KMS-11 (cell line): ENCODE results near the gene CTIF.

Source experiments
- H2AFZ ChIP-seq: fragments of 200-600 bp; sonication (generic); 2 replicates; pipeline ENCODE4 v1.6.1; 2016; ENCODE audit warnings: antibody characterized with exemption, mixed run types, low read depth
- H3K27ac ChIP-seq: fragments of 200-600 bp; sonication (generic); 2 replicates; pipeline ENCODE4 v1.6.1; 2016; ENCODE audit warnings: mild to moderate bottlenecking, mixed run types
- H3K27me3 ChIP-seq: fragments of 200-600 bp; sonication (generic); 2 replicates; pipeline ENCODE4 v1.6.1; 2017; ENCODE audit warnings: mild to moderate bottlenecking, low read depth, mixed run types, moderate library complexity; ENCODE audit not compliant: insufficient read depth
- H3K36me3 ChIP-seq: fragments of 200-600 bp; sonication (generic); 2 replicates; pipeline ENCODE4 v1.6.1; 2017; ENCODE audit warnings: mild to moderate bottlenecking, mixed run types; ENCODE audit not compliant: insufficient read depth
- H3K4me1 ChIP-seq: fragments of 200-600 bp; sonication (generic); 2 replicates; pipeline ENCODE4 v1.6.1; 2016; ENCODE audit warnings: mild to moderate bottlenecking, low read depth, mixed run types; ENCODE audit not compliant: poor library complexity, severe bottlenecking
- H3K4me2 ChIP-seq: fragments of 200-600 bp; sonication (generic); 2 replicates; pipeline ENCODE4 v1.7.0; 2016; ENCODE audit warnings: mild to moderate bottlenecking, mixed run types
- H3K4me3 ChIP-seq: fragments of 200-600 bp; sonication (generic); IDR thresholded peaks from 2 replicates; pipeline ENCODE4 v1.6.1; 2017; ENCODE audit warnings: low read depth, low read length, mixed read lengths; ENCODE audit not compliant: insufficient read depth
- H3K79me2 ChIP-seq: fragments of 200-600 bp; sonication (generic); 2 replicates; pipeline ENCODE4 v1.6.1; 2016; ENCODE audit warnings: low read depth, mixed run types; ENCODE audit not compliant: insufficient read depth
- H3K9ac ChIP-seq: fragments of 200-600 bp; sonication (generic); 2 replicates; pipeline ENCODE4 v1.6.1; 2016; ENCODE audit warnings: mild to moderate bottlenecking, mixed run types
- H4K20me1 ChIP-seq: fragments of 200-600 bp; sonication (generic); 2 replicates; pipeline ENCODE4 v1.6.1; 2016; ENCODE audit warnings: mild to moderate bottlenecking, mixed run types; ENCODE audit not compliant: insufficient read depth
- TF ChIP-seq, protein P1 (sequence below): fragments of 200-600 bp; sonication (generic); conservative IDR thresholded peaks from 2 replicates; pipeline ENCODE4 v1.6.1; 2017; ENCODE audit warnings: low read depth, mild to moderate bottlenecking, antibody characterized with exemption, low read length, moderate library complexity, mixed read lengths

CTIF gene

GRCh38 chr18:48842259-48843061, 303.6 kb downstream of the CTIF start:
- Histone ChIP-seq H3K36me3 (no peaks in the 10 kb centered on the region), H3K4me2 (no peak overlapping the region), H3K4me3 (no peak overlapping the region), H3K79me2 (no peaks in the 10 kb centered on the region), H3K27ac (no peak overlapping the region), H2AFZ (no peak overlapping the region), H3K4me1 (no peaks in the 10 kb centered on the region), H3K9ac (no peak overlapping the region), H4K20me1 (no peaks in the 10 kb centered on the region), H3K27me3 (no peaks in the 10 kb centered on the region)
- TF ChIP-seq, protein P1, sequence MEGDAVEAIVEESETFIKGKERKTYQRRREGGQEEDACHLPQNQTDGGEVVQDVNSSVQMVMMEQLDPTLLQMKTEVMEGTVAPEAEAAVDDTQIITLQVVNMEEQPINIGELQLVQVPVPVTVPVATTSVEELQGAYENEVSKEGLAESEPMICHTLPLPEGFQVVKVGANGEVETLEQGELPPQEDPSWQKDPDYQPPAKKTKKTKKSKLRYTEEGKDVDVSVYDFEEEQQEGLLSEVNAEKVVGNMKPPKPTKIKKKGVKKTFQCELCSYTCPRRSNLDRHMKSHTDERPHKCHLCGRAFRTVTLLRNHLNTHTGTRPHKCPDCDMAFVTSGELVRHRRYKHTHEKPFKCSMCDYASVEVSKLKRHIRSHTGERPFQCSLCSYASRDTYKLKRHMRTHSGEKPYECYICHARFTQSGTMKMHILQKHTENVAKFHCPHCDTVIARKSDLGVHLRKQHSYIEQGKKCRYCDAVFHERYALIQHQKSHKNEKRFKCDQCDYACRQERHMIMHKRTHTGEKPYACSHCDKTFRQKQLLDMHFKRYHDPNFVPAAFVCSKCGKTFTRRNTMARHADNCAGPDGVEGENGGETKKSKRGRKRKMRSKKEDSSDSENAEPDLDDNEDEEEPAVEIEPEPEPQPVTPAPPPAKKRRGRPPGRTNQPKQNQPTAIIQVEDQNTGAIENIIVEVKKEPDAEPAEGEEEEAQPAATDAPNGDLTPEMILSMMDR = no peak

DNA sequence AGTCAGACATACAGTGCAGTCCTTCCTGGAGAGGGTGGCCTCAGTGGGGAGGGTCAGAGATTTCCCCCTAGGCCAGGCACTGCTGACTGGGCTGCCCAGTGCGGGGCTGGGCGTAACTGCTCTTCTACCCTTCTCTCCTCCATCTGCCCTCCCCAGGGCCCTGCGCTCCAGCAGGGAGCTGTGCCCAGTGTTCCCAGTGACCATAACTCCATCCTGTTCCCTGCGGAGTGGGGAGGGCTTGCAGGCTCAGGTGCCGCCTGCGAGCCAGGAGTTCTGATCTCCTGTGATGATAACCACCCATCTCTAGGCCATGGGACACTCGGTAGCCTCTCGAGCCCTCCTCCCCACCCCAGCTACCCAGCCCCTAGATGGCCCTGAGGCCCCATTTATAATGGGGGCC, 304.3 kb downstream of the CTIF start:
- no peak overlapping the region for H3K27ac ChIP-seq
- H2AFZ ChIP-seq = no peak overlapping the region
- no peaks in the 10 kb centered on the region for H3K27me3 ChIP-seq
- H3K4me3 ChIP-seq = no peak overlapping the region
- H3K36me3 ChIP-seq = no peaks in the 10 kb centered on the region
- TF ChIP-seq, protein P1 = no peak
- no peaks in the 10 kb centered on the region for H3K79me2 ChIP-seq
- no peaks in the 10 kb centered on the region for H3K4me1 ChIP-seq
- H4K20me1 ChIP-seq = no peaks in the 10 kb centered on the region
- no peak overlapping the region for H3K4me2 ChIP-seq
- no peak overlapping the region for H3K9ac ChIP-seq

DNA sequence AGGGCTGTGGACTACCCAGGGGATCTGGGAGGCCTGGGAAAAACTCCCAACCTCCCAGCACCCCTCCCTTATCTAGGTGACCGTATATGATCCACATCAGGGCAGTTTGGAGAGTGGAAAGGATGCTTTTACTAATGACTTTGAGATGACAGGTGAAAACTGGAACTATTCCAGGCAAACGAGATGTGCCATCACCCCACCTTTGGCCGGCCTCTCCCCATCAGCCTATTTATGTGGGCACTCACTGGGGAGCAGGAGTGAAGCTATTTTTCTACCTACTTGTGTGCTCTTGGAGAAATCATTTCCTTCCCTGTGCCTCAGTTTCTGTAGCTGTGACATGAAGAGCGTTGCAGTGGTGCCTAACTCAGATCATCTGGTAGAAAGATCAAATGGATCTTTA, 304.8 kb downstream of the CTIF start:
- H3K4me2 ChIP-seq = no peak overlapping the region
- H2AFZ ChIP-seq = no peak overlapping the region
- H3K27me3 ChIP-seq = no peaks in the 10 kb centered on the region
- no peaks in the 10 kb centered on the region for H3K4me1 ChIP-seq
- H4K20me1 ChIP-seq = no peaks in the 10 kb centered on the region
- H3K4me3 ChIP-seq = no peak overlapping the region
- H3K27ac ChIP-seq = no peak overlapping the region
- no peaks in the 10 kb centered on the region for H3K36me3 ChIP-seq
- H3K9ac ChIP-seq = no peak overlapping the region
- H3K79me2 ChIP-seq = no peaks in the 10 kb centered on the region
- TF ChIP-seq, protein P1 = no peak

GRCh38 chr18:48844271-48844670, 305.4 kb downstream of the CTIF start:
- Histone ChIP-seq H4K20me1 (no peaks in the 10 kb centered on the region), H3K4me1 (no peaks in the 10 kb centered on the region), H3K79me2 (no peaks in the 10 kb centered on the region), H3K27me3 (no peaks in the 10 kb centered on the region), H3K36me3 (no peaks in the 10 kb centered on the region), H3K4me3 (no peak overlapping the region), H2AFZ (no peak overlapping the region), H3K4me2 (no peak overlapping the region), H3K9ac (no peak overlapping the region), H3K27ac (no peak overlapping the region)
- TF ChIP-seq, protein P1 = no peak
